Lower leg skin (tissue), 3 donors: Measurements from ENCODE around the gene SNTA1.

ENCODE experiments used
- POLR2A ChIP-seq, 2 donors: fragments of 450-650 bp; IDR thresholded peaks; one replicate each; pipeline ENCODE4 v1.6.1; 2016 to 2017; ENCODE audit warnings: antibody characterized with exemption in 2 of 2, mild to moderate bottlenecking in 1 of 2, moderate library complexity in 1 of 2
- TF ChIP-seq, protein P1 (sequence below), 3 donors: fragments of 450-650 bp; IDR thresholded peaks; one replicate each; pipeline ENCODE4 v1.5.1; 2016; ENCODE audit warnings: antibody characterized with exemption in 3 of 3, mild to moderate bottlenecking in 3 of 3, moderate library complexity in 2 of 3

DNA sequence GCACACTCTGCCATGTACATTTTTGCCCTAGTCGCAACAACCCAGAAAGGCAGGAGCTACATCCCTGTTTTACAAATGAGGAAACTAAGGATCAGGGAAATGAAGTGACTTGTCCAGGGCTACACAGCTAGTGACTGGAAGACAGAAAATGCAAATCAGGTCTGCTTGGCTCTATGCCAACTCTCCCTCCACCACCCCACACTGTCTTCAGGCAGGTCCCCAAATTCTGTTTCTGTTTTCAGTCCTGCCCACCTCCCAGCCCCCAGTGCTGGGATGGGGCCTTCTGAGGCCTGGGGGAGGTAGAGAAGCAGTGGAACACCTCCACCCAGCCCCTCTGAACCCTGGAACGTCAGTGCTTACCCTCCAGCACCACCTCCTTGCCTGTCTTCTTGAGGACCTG lies 5.1 kb downstream of the SNTA1 start:
- TF ChIP-seq, protein P1, sequence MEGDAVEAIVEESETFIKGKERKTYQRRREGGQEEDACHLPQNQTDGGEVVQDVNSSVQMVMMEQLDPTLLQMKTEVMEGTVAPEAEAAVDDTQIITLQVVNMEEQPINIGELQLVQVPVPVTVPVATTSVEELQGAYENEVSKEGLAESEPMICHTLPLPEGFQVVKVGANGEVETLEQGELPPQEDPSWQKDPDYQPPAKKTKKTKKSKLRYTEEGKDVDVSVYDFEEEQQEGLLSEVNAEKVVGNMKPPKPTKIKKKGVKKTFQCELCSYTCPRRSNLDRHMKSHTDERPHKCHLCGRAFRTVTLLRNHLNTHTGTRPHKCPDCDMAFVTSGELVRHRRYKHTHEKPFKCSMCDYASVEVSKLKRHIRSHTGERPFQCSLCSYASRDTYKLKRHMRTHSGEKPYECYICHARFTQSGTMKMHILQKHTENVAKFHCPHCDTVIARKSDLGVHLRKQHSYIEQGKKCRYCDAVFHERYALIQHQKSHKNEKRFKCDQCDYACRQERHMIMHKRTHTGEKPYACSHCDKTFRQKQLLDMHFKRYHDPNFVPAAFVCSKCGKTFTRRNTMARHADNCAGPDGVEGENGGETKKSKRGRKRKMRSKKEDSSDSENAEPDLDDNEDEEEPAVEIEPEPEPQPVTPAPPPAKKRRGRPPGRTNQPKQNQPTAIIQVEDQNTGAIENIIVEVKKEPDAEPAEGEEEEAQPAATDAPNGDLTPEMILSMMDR (IDR thresholded peaks at IDR 0.05), result no peak
- no peak for TF ChIP-seq POLR2A (IDR thresholded peaks at IDR 0.05)
